SK-N-SH treated with all-trans-retinoic acid at 6 μM for 48 hours (cell line): ENCODE results near the gene SMG5.

Experiments used
- ATAC-seq: fragments of 200-7000 bp; cut with Tn5 transposase; 3 replicates; pipeline ENCODE4 v1.9.1; 2020; ENCODE audit warnings: mild to moderate bottlenecking, moderate library complexity
- ARNTL ChIP-seq: fragments of 450-650 bp; formaldehyde crosslinking; IDR thresholded peaks from 2 replicates; pipeline ENCODE4 v1.5.0; 2020; ENCODE audit warnings: low read depth, mild to moderate bottlenecking, moderate library complexity, borderline replicate concordance
- BACH2 ChIP-seq: fragments of 250-450 bp; sonication (Bioruptor Pico); IDR thresholded peaks from 2 replicates; pipeline ENCODE4 v1.9.0; 2021; ENCODE audit warnings: mild to moderate bottlenecking, borderline replicate concordance
- CSDC2 ChIP-seq: fragments of 250-450 bp; sonication (Bioruptor Pico); IDR thresholded peaks from 2 replicates; pipeline ENCODE4 v1.5.0; 2020; ENCODE audit warnings: mild to moderate bottlenecking, moderate library complexity
- ESRRG ChIP-seq: fragments of 250-450 bp; sonication (Bioruptor Pico); IDR thresholded peaks from 2 replicates; pipeline ENCODE4 v1.6.1; 2021; ENCODE audit warnings: mild to moderate bottlenecking
- GLIS3 ChIP-seq: fragments of 250-450 bp; sonication (Bioruptor Pico); IDR thresholded peaks from 2 replicates; pipeline ENCODE4 v1.5.0; 2020; ENCODE audit warnings: mild to moderate bottlenecking, moderate library complexity
- ISL1 ChIP-seq: fragments of 250-450 bp; sonication (Bioruptor Pico); IDR thresholded peaks from 2 replicates; pipeline ENCODE4 v2.1.2; 2022; ENCODE audit warnings: mild to moderate bottlenecking, moderate library complexity
- OSR1 ChIP-seq: fragments of 250-450 bp; sonication (Bioruptor Pico); IDR thresholded peaks from 2 replicates; pipeline ENCODE4 v1.8.0; 2022; ENCODE audit warnings: moderate library complexity, mild to moderate bottlenecking, inconsistent platforms
- PPARA ChIP-seq: fragments of 250-450 bp; sonication (Bioruptor Pico); IDR thresholded peaks from 2 replicates; pipeline ENCODE4 v1.5.0; 2020; ENCODE audit warnings: mild to moderate bottlenecking, borderline replicate concordance
- RARB ChIP-seq: fragments of 250-450 bp; sonication (Bioruptor Pico); IDR thresholded peaks from 2 replicates; pipeline ENCODE4 v1.8.0; 2021; ENCODE audit warnings: mild to moderate bottlenecking, moderate library complexity
- SNAI2 ChIP-seq: fragments of 250-450 bp; sonication (Bioruptor Pico); IDR thresholded peaks from 2 replicates; pipeline ENCODE4 v1.5.0; 2020; ENCODE audit warnings: mild to moderate bottlenecking, moderate library complexity
- TCF4 ChIP-seq: fragments of 250-450 bp; sonication (Bioruptor Pico); IDR thresholded peaks from 2 replicates; pipeline ENCODE4 v1.8.0; 2021; ENCODE audit warnings: mild to moderate bottlenecking, moderate library complexity, borderline replicate concordance
- TOX ChIP-seq: fragments of 250-450 bp; sonication (Bioruptor Pico); IDR thresholded peaks from 2 replicates; pipeline ENCODE4 v1.8.0; 2021; ENCODE audit warnings: mild to moderate bottlenecking, moderate library complexity, borderline replicate concordance
- ZC3H10 ChIP-seq: fragments of 250-450 bp; sonication (Bioruptor Pico); IDR thresholded peaks from 2 replicates; pipeline ENCODE4 v1.5.1; 2021; ENCODE audit warnings: mild to moderate bottlenecking, moderate library complexity
- ZFP3 ChIP-seq: fragments of 250-450 bp; sonication (Bioruptor Pico); IDR thresholded peaks from 2 replicates; pipeline ENCODE4 v1.5.0; 2020; ENCODE audit warnings: mild to moderate bottlenecking, moderate library complexity
- ZFP30 ChIP-seq: fragments of 450-650 bp; formaldehyde crosslinking; IDR thresholded peaks from 2 replicates; pipeline ENCODE4 v1.5.0; 2022; ENCODE audit warnings: mild to moderate bottlenecking, moderate library complexity
- ZNF565 ChIP-seq: fragments of 450-650 bp; formaldehyde crosslinking; conservative IDR thresholded peaks from 2 replicates; pipeline ENCODE4 v1.5.0; 2020; ENCODE audit warnings: low read depth, mild to moderate bottlenecking, moderate library complexity
- ZNF70 ChIP-seq: fragments of 450-650 bp; formaldehyde crosslinking; IDR thresholded peaks from 2 replicates; pipeline ENCODE4 v1.5.0; 2020; ENCODE audit warnings: mild to moderate bottlenecking, moderate library complexity
- ZNF8 ChIP-seq: fragments of 450-650 bp; formaldehyde crosslinking; IDR thresholded peaks from 2 replicates; pipeline ENCODE4 v1.5.0; 2020; ENCODE audit warnings: mild to moderate bottlenecking, moderate library complexity
- TF ChIP-seq, protein P1 (sequence below): fragments of 250-450 bp; sonication (Bioruptor Pico); IDR thresholded peaks from 2 replicates; pipeline ENCODE4 v1.5.1; 2020; ENCODE audit warnings: low read depth, mild to moderate bottlenecking, moderate library complexity
- TF ChIP-seq, protein P2 (sequence below): fragments of 250-450 bp; sonication (Bioruptor Pico); IDR thresholded peaks from 2 replicates; pipeline ENCODE4 v1.5.1; 2021; ENCODE audit warnings: mild to moderate bottlenecking, moderate library complexity
- TF ChIP-seq, protein P3 (sequence below): fragments of 250-450 bp; sonication (Bioruptor Pico); IDR thresholded peaks from 2 replicates; pipeline ENCODE4 v1.8.0; 2021; ENCODE audit warnings: low read depth, mild to moderate bottlenecking, moderate library complexity, borderline replicate concordance
- TF ChIP-seq, protein P4 (sequence below): fragments of 250-450 bp; sonication (Bioruptor Pico); IDR thresholded peaks from 2 replicates; pipeline ENCODE4 v1.5.0; 2020; ENCODE audit warnings: mild to moderate bottlenecking, moderate library complexity
- TF ChIP-seq, protein P5 (sequence below): fragments of 250-450 bp; sonication (Bioruptor Pico); IDR thresholded peaks from 2 replicates; pipeline ENCODE4 v1.8.0; 2020; ENCODE audit warnings: mild to moderate bottlenecking, moderate library complexity, borderline replicate concordance

Gene SMG5

DNA sequence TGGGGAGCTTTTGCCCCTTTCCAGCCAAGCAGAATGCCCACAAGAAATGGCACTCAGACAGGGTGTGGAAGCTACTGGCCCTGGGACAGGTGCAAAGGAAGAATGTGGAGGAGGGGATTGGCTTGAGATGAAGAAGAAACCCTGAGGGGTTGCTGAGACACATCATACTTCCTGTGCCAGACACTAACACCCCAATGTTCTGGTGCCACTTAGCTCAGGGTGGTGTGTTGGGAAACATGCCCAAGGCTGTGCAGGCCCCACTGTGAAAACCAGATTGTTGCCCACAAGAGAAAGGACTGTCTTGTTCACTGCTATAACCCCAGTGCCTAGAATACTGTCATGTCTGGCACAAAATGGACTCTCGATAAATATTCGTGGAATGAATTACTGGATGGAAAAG is 24.9 kb downstream of the SMG5 start:
- no peak for ATAC-seq
- TF ChIP-seq ZNF8 (CRISPR knock-in tag) (no peak), GLIS3 (no peak), OSR1 (no peak), SNAI2 (CRISPR knock-in tag) (no peak), PPARA (CRISPR knock-in tag) (no peak), ZNF565 (no peak), BACH2 (CRISPR knock-in tag) (no peak), CSDC2 (CRISPR knock-in tag) (no peak), ZNF70 (CRISPR knock-in tag) (no peak), RARB (CRISPR knock-in tag) (no peak), TCF4 (CRISPR knock-in tag) (no peak), ZFP3 (CRISPR knock-in tag) (no peak)
- TF ChIP-seq, protein P1, sequence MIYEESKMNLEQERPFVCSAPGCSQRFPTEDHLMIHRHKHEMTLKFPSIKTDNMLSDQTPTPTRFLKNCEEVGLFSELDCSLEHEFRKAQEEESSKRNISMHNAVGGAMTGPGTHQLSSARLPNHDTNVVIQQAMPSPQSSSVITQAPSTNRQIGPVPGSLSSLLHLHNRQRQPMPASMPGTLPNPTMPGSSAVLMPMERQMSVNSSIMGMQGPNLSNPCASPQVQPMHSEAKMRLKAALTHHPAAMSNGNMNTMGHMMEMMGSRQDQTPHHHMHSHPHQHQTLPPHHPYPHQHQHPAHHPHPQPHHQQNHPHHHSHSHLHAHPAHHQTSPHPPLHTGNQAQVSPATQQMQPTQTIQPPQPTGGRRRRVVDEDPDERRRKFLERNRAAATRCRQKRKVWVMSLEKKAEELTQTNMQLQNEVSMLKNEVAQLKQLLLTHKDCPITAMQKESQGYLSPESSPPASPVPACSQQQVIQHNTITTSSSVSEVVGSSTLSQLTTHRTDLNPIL, result no peak
- TF ChIP-seq, protein P2, sequence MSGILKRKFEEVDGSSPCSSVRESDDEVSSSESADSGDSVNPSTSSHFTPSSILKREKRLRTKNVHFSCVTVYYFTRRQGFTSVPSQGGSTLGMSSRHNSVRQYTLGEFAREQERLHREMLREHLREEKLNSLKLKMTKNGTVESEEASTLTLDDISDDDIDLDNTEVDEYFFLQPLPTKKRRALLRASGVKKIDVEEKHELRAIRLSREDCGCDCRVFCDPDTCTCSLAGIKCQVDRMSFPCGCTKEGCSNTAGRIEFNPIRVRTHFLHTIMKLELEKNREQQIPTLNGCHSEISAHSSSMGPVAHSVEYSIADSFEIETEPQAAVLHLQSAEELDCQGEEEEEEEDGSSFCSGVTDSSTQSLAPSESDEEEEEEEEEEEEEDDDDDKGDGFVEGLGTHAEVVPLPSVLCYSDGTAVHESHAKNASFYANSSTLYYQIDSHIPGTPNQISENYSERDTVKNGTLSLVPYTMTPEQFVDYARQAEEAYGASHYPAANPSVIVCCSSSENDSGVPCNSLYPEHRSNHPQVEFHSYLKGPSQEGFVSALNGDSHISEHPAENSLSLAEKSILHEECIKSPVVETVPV (CRISPR knock-in tag), result no peak
- TF ChIP-seq, protein P3, sequence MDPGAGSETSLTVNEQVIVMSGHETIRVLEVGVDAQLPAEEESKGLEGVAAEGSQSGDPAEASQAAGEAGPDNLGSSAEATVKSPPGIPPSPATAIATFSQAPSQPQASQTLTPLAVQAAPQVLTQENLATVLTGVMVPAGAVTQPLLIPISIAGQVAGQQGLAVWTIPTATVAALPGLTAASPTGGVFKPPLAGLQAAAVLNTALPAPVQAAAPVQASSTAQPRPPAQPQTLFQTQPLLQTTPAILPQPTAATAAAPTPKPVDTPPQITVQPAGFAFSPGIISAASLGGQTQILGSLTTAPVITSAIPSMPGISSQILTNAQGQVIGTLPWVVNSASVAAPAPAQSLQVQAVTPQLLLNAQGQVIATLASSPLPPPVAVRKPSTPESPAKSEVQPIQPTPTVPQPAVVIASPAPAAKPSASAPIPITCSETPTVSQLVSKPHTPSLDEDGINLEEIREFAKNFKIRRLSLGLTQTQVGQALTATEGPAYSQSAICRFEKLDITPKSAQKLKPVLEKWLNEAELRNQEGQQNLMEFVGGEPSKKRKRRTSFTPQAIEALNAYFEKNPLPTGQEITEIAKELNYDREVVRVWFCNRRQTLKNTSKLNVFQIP, result no peak

DNA sequence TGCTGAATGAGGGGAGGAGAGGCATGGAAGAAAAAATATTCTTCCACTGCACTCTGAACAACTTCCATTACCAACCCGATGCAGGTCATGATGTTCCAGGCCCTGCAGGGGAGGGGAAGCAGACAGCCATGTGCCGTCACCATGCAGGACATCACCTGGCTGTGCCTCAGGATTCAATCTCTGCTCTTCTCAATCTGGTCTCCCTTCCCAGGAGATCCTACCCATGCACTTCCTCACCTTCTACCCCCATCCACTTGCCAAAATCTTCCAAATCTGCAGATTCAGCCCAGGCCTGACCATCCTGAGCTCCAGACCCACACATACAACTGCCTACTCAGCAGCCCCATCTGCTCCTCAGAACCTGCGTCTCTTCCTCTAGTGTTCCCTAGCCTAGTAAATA is 29.0 kb downstream of the SMG5 start:
- TF ChIP-seq, protein P4, sequence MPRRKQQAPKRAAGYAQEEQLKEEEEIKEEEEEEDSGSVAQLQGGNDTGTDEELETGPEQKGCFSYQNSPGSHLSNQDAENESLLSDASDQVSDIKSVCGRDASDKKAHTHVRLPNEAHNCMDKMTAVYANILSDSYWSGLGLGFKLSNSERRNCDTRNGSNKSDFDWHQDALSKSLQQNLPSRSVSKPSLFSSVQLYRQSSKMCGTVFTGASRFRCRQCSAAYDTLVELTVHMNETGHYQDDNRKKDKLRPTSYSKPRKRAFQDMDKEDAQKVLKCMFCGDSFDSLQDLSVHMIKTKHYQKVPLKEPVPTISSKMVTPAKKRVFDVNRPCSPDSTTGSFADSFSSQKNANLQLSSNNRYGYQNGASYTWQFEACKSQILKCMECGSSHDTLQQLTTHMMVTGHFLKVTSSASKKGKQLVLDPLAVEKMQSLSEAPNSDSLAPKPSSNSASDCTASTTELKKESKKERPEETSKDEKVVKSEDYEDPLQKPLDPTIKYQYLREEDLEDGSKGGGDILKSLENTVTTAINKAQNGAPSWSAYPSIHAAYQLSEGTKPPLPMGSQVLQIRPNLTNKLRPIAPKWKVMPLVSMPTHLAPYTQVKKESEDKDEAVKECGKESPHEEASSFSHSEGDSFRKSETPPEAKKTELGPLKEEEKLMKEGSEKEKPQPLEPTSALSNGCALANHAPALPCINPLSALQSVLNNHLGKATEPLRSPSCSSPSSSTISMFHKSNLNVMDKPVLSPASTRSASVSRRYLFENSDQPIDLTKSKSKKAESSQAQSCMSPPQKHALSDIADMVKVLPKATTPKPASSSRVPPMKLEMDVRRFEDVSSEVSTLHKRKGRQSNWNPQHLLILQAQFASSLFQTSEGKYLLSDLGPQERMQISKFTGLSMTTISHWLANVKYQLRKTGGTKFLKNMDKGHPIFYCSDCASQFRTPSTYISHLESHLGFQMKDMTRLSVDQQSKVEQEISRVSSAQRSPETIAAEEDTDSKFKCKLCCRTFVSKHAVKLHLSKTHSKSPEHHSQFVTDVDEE (CRISPR knock-in tag), result no peak
- TF ChIP-seq, protein P1, result no peak
- no peak for TF ChIP-seq SNAI2 (CRISPR knock-in tag)
- TF ChIP-seq TOX (CRISPR knock-in tag), result no peak
- TF ChIP-seq BACH2 (CRISPR knock-in tag), result no peak
- TF ChIP-seq RARB (CRISPR knock-in tag), result no peak
- no peak for TF ChIP-seq GLIS3
- TF ChIP-seq ZC3H10, result no peak
- no peak for TF ChIP-seq ESRRG (CRISPR knock-in tag)
- TF ChIP-seq, protein P5, sequence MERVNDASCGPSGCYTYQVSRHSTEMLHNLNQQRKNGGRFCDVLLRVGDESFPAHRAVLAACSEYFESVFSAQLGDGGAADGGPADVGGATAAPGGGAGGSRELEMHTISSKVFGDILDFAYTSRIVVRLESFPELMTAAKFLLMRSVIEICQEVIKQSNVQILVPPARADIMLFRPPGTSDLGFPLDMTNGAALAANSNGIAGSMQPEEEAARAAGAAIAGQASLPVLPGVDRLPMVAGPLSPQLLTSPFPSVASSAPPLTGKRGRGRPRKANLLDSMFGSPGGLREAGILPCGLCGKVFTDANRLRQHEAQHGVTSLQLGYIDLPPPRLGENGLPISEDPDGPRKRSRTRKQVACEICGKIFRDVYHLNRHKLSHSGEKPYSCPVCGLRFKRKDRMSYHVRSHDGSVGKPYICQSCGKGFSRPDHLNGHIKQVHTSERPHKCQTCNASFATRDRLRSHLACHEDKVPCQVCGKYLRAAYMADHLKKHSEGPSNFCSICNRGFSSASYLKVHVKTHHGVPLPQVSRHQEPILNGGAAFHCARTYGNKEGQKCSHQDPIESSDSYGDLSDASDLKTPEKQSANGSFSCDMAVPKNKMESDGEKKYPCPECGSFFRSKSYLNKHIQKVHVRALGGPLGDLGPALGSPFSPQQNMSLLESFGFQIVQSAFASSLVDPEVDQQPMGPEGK (CRISPR knock-in tag), result no peak
- TF ChIP-seq ZNF565, result no peak
- no peak for TF ChIP-seq ZNF70 (CRISPR knock-in tag)
- no peak for TF ChIP-seq ISL1 (CRISPR knock-in tag)
- no peak for TF ChIP-seq ZNF8 (CRISPR knock-in tag)
- TF ChIP-seq TCF4 (CRISPR knock-in tag), result no peak
- TF ChIP-seq CSDC2 (CRISPR knock-in tag), result no peak
- no peak for TF ChIP-seq ZFP30
- no peak for TF ChIP-seq PPARA (CRISPR knock-in tag)
- TF ChIP-seq, protein P2 (CRISPR knock-in tag), result no peak
- TF ChIP-seq ARNTL (CRISPR knock-in tag), result no peak
- no peak for ATAC-seq
